HCEC 1CT (cell line): ENCODE measurements around the gene PGA5.

ENCODE experiments used
- DNase-seq: peaks from one replicate; pipeline ENCODE4 v3.0.0-alpha.2; 2017

PGA5 gene

GRCh38 chr11:61295596-61295926 is 54.6 kb downstream of the PGA5 start:
- DNase-seq, result no peak

- no peak for DNase-seq
Measured at GRCh38 chr11:61297341-61297740, 56.4 kb downstream of the PGA5 start.

- peak; percentile 72 for DNase-seq
Measured at GRCh38 chr11:61297746-61298145, 56.8 kb downstream of the PGA5 start.

GRCh38 chr11:61298663-61299244 is 57.8 kb downstream of the PGA5 start:
- DNase-seq, result no peak
